GM19372 (cell line): Measurements from ENCODE around the gene INA.
"Not testable (repeated sequence)": the region's sequence is repeated elsewhere in the genome, so short reads cannot be mapped to it uniquely, and the experiment has no call there.

Experiments used
- ATAC-seq: cut with Tn5 transposase; IDR thresholded peaks from one replicate; pipeline ENCODE4 v1.9.1; 2021; ENCODE audit warnings: mild to moderate bottlenecking, low read depth, moderate library complexity; ENCODE audit not compliant: unreplicated experiment

The INA gene

GRCh38 chr10:103276896-103277712 lies at the start of gene INA:
INA (plus strand) TSS chr10:103277138; CDS start chr10:103277212, 74 bp downstream.
- ATAC-seq = no peak

DNA sequence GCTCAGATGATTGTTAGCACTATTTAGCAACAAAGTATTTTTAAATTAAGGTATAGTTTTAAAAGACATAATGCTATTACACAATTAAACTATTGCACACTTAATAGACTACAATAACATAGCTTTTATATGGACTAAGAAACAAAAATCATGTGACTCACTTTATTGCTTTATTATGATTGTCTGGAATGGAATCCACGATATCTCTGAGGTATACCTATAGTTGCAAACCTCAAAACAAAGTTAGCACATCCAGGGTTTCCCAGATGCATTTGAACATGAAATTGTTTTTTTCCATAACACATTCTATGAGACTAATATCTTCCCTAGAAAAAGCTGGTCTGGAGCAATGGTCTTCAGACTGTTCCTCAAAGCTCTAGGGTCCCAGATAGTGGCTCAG lies 49.5 kb upstream of the INA start:
- no peak for ATAC-seq

GRCh38 chr10:103231047-103231551 lies 45.8 kb upstream of the INA start:
- ATAC-seq = no peak

DNA sequence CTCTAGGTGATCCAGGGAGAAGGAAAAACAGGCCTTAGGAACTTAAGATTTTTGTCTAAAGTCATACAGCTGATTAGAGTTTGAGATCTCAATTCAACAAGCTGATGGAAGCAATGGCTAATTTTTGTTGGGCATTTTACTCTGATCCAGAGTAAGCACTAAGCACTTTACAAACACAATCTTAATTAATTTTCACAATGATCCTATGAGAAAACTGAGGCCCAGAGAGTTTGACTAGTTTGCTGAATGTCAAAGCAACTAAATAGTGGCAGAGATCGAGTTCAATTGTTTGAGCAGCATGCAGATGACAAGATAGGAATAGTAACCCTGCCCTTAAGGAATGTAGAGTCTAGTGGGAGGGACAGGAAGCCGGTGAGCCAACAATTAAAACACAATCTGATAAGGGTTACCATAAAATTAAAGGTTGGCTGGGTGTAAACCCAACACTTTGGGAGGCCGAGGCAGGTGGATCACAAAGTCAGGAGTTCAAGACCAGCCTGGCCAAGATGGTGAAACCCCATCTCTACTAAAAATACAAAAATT lies 44.7 kb upstream of the INA start:
- ATAC-seq = no peak

DNA sequence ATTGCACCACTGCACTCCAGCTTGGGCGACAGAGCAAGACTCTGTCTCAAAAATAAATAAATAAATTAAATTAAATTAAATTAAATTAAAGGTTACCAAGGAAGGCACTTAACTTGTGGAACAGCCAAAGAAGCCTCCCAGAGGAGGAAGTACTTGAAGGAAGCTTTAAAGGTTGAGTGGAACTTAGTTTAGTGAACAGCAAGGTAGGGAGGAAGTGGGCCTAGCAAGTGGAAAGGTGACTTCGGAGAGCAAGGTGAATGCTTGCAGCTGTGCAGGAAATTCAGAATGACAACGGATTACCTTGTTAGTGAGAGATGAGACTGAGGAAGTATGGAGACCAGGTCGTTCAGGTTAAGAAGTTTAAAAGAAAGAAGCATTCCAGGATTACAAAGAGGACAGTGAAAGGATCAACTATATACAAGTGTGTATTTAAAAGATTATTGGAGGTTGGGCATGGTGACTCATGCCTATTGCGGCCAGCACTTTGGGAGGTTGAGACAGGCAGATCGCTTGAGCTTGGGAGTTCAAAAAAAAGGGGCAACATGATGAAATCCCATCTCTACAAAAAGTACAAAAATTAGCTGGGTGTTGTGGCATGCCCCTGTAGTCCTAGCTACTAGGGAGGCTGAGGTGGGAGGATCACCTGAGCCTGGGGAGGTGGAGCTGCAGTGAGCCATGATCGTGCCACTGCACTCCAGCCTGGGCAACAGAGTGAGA lies 44.0 kb upstream of the INA start:
- ATAC-seq = no peak

GRCh38 chr10:103235775-103236174 lies 41.2 kb upstream of the INA start:
- ATAC-seq = no peak

DNA sequence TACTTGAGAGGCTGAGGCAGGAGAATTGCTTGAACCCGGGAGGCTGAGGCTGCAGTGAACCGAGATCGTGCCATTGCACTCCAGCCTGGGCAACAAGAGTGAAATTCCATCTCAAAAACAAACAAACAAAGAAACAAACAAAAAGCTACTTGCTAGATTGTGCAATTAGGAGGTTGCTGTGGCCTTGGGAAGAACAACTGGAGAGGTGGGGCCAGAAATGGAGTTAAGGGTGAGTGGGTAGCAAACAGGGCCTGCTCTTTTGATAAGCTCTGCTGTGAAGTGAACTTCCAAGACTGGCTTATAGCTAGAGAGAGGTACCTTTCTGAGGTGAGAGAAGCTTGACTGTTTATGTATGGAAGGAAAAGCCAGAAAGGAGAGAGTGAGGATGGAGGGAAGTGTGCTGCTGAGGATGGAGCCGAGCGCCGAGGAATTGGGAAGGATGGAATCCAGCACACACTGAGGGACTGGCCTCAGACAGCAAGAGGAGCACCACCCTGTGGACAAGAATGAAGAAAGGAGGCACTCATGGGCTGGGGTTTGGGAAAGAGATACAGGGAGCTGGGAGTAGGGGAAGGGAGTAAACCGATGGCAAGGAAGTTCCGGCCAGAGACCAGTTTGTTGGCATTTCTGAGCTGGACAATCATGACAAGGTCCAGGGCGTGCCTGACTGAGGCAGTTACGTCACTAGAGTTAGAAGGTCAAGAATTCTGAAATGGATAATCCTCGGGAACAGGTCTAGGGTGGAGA lies 38.3 kb upstream of the INA start:
- no peak for ATAC-seq

- ATAC-seq = no peak
Measured at GRCh38 chr10:103241262-103242011, 35.5 kb upstream of the INA start.

DNA sequence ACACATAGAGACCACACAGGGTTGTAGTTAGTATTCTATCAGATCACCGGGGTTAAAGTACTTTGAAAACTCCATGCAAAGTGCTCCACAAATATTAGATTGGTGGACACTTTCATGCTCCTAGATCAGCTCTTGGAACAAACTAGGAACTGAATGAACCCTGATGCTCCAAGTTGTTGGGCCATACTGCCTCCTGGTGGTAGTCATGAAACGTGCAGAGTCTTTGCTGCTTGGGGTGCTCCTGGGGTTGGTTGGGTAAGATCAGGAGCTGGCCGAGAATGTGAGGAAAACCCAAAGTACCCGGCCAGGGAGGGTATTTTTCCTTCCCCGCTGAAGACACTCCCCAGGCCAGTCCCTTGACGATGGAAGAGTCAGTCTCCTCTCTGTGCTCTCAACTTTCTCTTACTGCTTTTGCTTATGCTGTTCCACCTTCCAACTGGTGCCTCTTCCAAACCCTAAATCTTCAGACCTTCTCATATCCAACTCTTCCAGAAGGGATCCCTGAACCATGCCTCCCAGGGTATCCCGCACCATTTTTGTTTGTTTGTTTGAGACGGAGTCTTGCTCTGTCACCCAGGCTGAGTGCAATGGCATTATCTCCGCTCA lies 32.2 kb upstream of the INA start:
- ATAC-seq = no peak

DNA sequence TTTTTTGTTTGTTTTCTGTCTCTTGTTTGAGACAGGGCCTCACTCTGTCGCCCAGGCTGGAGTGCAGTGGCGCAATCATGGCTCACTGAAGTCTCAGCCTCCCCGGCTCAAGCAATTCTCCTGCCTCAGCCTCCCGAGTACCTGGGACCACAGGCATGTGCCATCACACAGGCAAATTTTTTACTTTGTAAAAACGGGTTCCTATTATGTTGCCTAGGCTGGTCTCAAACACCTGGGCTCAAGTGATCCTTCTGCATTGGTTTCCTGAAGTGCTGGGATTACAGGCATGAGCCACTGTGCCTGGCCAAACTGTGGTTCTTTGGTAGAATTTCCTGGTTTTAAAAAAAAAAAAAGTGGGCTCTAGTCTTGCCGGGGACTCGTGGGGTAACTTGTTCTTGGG lies 31.4 kb upstream of the INA start, which contains the start of gene RPEL1:
RPEL1 (plus strand) TSS at position 301 of the 400 bp plus-strand sequence. CDS start 110 bp downstream, outside the sequence.
- ATAC-seq = not testable (repeated sequence)

GRCh38 chr10:103246324-103246723 lies 30.6 kb upstream of the INA start:
- ATAC-seq = no peak

GRCh38 chr10:103254113-103254512 lies 22.8 kb upstream of the INA start:
- no peak for ATAC-seq

DNA sequence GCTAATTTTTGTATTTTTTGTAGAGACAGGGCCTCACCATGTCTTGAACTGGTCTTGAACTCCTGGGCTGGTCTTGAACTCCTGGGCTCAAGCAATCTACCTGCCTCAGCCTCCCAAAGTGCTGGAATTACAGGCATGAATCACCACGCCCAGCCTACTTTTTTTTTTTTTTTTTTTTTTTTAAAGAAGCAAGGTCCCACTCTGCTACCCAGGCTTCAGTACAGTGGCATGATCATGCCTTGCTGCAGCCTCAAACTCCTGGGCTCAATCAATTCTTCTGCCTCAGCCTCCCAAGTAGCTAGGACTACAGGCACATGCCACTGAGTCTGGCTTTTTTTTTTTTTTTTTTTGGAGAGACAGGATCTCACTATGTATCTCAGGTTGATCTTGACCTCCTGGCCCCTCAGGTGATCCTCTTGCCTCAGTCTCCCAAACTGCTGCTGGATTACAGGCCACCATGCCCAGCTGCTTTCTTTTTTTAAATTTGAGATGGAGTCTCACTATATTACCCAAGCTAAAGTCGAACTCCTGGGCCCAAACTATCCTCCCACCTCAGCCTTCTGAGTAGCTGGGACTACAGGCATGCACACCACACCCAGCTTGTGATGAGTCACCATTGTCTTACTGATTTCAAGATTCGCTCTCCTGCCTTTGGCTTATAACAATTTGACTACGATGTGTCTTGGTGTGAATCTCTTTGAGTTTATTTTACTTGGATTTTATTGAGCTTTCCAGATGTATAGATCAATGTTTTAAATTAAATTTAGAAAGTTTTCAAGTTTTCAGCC lies 22.2 kb upstream of the INA start:
- ATAC-seq = no peak

DNA sequence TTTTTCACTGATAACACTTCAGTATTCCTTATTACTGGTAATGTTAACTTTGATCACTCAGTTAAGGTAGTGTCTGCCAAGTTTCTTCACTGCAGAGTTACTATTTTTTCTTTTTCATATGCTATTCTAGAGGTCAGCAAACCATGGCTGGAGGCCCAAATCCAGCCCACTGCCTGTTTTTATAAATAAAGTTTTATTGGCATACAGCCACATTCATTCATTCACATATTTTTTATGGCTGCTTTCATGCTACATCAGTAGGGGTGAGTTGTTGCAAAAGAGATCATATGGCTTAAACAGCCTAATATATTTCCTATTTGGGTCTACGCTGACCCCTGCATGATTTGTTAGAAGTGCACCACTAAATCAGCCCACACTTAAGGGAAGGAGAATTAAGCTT lies 20.3 kb upstream of the INA start:
- ATAC-seq = no peak

- ATAC-seq = no peak
Measured at GRCh38 chr10:103257812-103258211, 19.1 kb upstream of the INA start.

DNA sequence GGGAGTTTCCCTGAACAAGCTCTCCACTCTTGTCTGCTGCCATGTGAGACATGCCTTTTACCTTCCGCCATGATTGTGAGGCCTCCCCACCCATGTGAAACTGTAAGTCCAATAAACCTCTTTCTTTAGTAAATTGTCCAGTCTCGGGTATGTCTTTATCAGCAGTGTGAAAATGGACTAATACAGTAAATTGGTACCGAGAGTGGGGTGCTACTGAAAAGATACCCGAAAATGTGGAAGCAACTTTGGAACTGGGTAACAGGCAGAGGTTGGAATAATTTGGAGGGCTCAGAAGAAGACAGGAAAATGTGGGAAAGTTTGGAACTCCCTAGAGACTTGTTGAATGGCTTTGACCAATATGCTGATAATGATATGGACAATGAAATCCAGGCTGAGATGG lies 18.0 kb upstream of the INA start:
- ATAC-seq = not testable (repeated sequence)

- no peak for ATAC-seq
Measured at GRCh38 chr10:103259989-103260388, 16.9 kb upstream of the INA start.

DNA sequence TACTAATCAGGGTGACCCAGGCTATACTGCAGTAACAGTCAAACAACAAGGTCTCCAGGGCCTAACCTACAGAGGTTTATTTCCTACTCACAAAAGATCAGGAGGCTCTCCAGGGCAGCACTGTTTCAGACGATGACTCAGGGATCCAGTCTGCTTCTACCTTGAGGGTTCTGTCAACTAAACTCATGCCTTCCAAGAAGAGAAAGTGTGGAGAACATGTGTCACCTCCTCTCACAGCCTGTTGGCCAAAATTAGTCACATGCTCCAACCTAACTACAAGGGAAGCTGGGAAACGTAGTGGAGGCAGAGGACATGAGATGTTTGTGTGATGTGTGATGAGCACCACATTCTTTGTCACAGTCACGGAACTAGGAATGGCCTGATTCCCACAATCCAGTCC lies 14.7 kb upstream of the INA start:
- ATAC-seq = no peak
